SK-N-SH (cell line): Measurements from ENCODE around the gene DNAH3.

Experiments used
- CHD2 ChIP-seq: fragments of 150-350 bp; IDR thresholded peaks from 2 replicates; pipeline ENCODE4 v1.6.1; 2018; ENCODE audit warnings: low read length; ENCODE audit not compliant: partially characterized antibody
- CTCF ChIP-seq: fragments of 200-600 bp; sonication (generic); IDR thresholded peaks from 2 replicates; pipeline ENCODE4 v1.6.1; 2017; ENCODE audit warnings: antibody characterized with exemption, mild to moderate bottlenecking, moderate library complexity
- EP300 ChIP-seq, 2 experiments: IDR thresholded peaks; 2 replicates each; pipeline versions ENCODE4 v1.4.0 to v1.6.1; 2012; ENCODE audit warnings: borderline replicate concordance in 1 of 2, low read depth in 1 of 2, low read length in 1 of 2
- GABPA ChIP-seq: IDR thresholded peaks from 2 replicates; pipeline ENCODE4 v1.4.0; 2012; ENCODE audit warnings: low read depth, mild to moderate bottlenecking
- GATA2 ChIP-seq: sonication (generic); formaldehyde crosslinking; IDR thresholded peaks from 2 replicates; pipeline ENCODE4 v1.5.0; 2020; ENCODE audit warnings: mild to moderate bottlenecking, missing genetic modification reagents
- JUND ChIP-seq: IDR thresholded peaks from 2 replicates; pipeline ENCODE4 v1.4.0; 2012
- NRF1 ChIP-seq: IDR thresholded peaks from 2 replicates; pipeline ENCODE4 v1.6.1; 2012; ENCODE audit warnings: low read depth, mild to moderate bottlenecking, low read length
- POLR2AphosphoS5 ChIP-seq: IDR thresholded peaks from 2 replicates; pipeline ENCODE4 v1.6.1; 2012; ENCODE audit warnings: low read depth, low read length
- RAD21 ChIP-seq: IDR thresholded peaks from 2 replicates; pipeline ENCODE4 v1.6.1; 2012; ENCODE audit warnings: mild to moderate bottlenecking, low read length
- YY1 ChIP-seq: IDR thresholded peaks from 2 replicates; pipeline ENCODE4 v1.4.0; 2012; ENCODE audit warnings: low read depth, mild to moderate bottlenecking
- TF ChIP-seq, protein P1 (sequence below): IDR thresholded peaks from 2 replicates; pipeline ENCODE4; 2012
- TF ChIP-seq, protein P2 (sequence below): IDR thresholded peaks from 2 replicates; pipeline ENCODE4 v1.6.1; 2012; ENCODE audit warnings: mild to moderate bottlenecking, low read depth, low read length, moderate library complexity
- TF ChIP-seq, protein P3 (sequence below): IDR thresholded peaks from 2 replicates; pipeline ENCODE4 v1.4.0; 2012; ENCODE audit warnings: low read depth

GRCh38 chr16:21092951-21093350, 57.7 kb downstream of the DNAH3 start:
- TF ChIP-seq, protein P1, sequence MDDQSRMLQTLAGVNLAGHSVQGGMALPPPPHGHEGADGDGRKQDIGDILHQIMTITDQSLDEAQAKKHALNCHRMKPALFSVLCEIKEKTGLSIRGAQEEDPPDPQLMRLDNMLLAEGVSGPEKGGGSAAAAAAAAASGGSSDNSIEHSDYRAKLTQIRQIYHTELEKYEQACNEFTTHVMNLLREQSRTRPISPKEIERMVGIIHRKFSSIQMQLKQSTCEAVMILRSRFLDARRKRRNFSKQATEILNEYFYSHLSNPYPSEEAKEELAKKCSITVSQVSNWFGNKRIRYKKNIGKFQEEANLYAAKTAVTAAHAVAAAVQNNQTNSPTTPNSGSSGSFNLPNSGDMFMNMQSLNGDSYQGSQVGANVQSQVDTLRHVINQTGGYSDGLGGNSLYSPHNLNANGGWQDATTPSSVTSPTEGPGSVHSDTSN = no peak
- TF ChIP-seq CHD2 (no peak), JUND (no peak), GABPA (no peak), RAD21 (no peak), CTCF (no peak), NRF1 (no peak), YY1 (no peak), POLR2AphosphoS5 (no peak), EP300 (IDR thresholded peaks at IDR 0.05; ENCODE audit: borderline replicate concordance in 1 of 2, low read depth in 1 of 2, low read length in 1 of 2) (no peak), GATA2 (CRISPR knock-in tag) (no peak)
- TF ChIP-seq, protein P2, sequence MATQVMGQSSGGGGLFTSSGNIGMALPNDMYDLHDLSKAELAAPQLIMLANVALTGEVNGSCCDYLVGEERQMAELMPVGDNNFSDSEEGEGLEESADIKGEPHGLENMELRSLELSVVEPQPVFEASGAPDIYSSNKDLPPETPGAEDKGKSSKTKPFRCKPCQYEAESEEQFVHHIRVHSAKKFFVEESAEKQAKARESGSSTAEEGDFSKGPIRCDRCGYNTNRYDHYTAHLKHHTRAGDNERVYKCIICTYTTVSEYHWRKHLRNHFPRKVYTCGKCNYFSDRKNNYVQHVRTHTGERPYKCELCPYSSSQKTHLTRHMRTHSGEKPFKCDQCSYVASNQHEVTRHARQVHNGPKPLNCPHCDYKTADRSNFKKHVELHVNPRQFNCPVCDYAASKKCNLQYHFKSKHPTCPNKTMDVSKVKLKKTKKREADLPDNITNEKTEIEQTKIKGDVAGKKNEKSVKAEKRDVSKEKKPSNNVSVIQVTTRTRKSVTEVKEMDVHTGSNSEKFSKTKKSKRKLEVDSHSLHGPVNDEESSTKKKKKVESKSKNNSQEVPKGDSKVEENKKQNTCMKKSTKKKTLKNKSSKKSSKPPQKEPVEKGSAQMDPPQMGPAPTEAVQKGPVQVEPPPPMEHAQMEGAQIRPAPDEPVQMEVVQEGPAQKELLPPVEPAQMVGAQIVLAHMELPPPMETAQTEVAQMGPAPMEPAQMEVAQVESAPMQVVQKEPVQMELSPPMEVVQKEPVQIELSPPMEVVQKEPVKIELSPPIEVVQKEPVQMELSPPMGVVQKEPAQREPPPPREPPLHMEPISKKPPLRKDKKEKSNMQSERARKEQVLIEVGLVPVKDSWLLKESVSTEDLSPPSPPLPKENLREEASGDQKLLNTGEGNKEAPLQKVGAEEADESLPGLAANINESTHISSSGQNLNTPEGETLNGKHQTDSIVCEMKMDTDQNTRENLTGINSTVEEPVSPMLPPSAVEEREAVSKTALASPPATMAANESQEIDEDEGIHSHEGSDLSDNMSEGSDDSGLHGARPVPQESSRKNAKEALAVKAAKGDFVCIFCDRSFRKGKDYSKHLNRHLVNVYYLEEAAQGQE = no peak
- TF ChIP-seq, protein P3, sequence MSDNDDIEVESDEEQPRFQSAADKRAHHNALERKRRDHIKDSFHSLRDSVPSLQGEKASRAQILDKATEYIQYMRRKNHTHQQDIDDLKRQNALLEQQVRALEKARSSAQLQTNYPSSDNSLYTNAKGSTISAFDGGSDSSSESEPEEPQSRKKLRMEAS = no peak
